MM.1S (cell line): ENCODE data around the gene LCE6A.
A peak's percentile ranks its signal among the peaks of the same experiment; 100 is the strongest.

Experiments
- DNase-seq: peaks from one replicate; pipeline ENCODE4 v3.0.0-alpha.2; 2015
- H2AFZ ChIP-seq: fragments of 300-600 bp; sonication (generic); 2 replicates; pipeline ENCODE4 v1.6.0; 2016; ENCODE audit warnings: antibody characterized with exemption, low read length
- H3F3A ChIP-seq: fragments of 300-600 bp; sonication (generic); 2 replicates; pipeline ENCODE4 v1.6.1; 2016; ENCODE audit warnings: mild to moderate bottlenecking, antibody characterized with exemption, low read length, moderate library complexity, mixed read lengths; ENCODE audit not compliant: insufficient read depth
- H3K27ac ChIP-seq: fragments of 300-600 bp; sonication (generic); 2 replicates; pipeline ENCODE4 v1.5.1; 2016; ENCODE audit warnings: mild to moderate bottlenecking, low read length
- H3K27me3 ChIP-seq: fragments of 300-600 bp; sonication (generic); replicated peaks from 2 replicates; pipeline ENCODE4 v1.6.0; 2016; ENCODE audit warnings: low read length; ENCODE audit not compliant: insufficient read depth
- H3K36me3 ChIP-seq: fragments of 300-600 bp; sonication (generic); replicated peaks from 2 replicates; pipeline ENCODE4 v1.6.1; 2016; ENCODE audit warnings: mild to moderate bottlenecking, low read length, mixed read lengths; ENCODE audit not compliant: insufficient read depth
- H3K4me1 ChIP-seq: fragments of 300-600 bp; sonication (generic); 2 replicates; pipeline ENCODE4 v1.6.1; 2016; ENCODE audit warnings: low read length, mixed read lengths
- H3K4me2 ChIP-seq: fragments of 300-600 bp; sonication (generic); 2 replicates; pipeline ENCODE4 v1.6.0; 2016; ENCODE audit warnings: low read depth, low read length
- H3K4me3 ChIP-seq: fragments of 300-600 bp; sonication (generic); 2 replicates; pipeline ENCODE4 v1.5.1; 2016; ENCODE audit warnings: low read length, mixed read lengths
- H3K79me2 ChIP-seq: fragments of 300-600 bp; sonication (generic); 2 replicates; pipeline ENCODE4 v1.6.1; 2016; ENCODE audit warnings: mixed run types, low read length, mixed read lengths
- H3K9ac ChIP-seq: fragments of 300-600 bp; sonication (generic); 2 replicates; pipeline ENCODE4 v1.6.1; 2016; ENCODE audit warnings: low read length, mixed read lengths
- H3K9me2 ChIP-seq: fragments of 300-600 bp; sonication (generic); replicated peaks from 2 replicates; pipeline ENCODE4 v1.6.1; 2016; ENCODE audit warnings: mild to moderate bottlenecking, low read length, mixed read lengths; ENCODE audit not compliant: insufficient read depth
- H3K9me3 ChIP-seq: fragments of 300-600 bp; sonication (generic); replicated peaks from 2 replicates; pipeline ENCODE4 v1.6.1; 2016; ENCODE audit warnings: mild to moderate bottlenecking, low read length, mixed read lengths; ENCODE audit not compliant: insufficient read depth
- H4K20me1 ChIP-seq: fragments of 300-600 bp; sonication (generic); 2 replicates; pipeline ENCODE4 v1.6.1; 2016; ENCODE audit warnings: mild to moderate bottlenecking, low read length, moderate library complexity, mixed read lengths; ENCODE audit not compliant: insufficient read depth
- CTCF ChIP-seq: fragments of 300-600 bp; sonication (generic); IDR thresholded peaks from 2 replicates; pipeline ENCODE4 v1.5.1; 2016; ENCODE audit warnings: antibody characterized with exemption, low read length, mixed read lengths
- EZH2 ChIP-seq: fragments of 300-600 bp; sonication (generic); optimal IDR thresholded peaks from 2 replicates; pipeline ENCODE3; 2017; ENCODE audit warnings: low read depth, mild to moderate bottlenecking, antibody characterized with exemption, low read length, mixed read lengths
- EZH2phosphoT487 ChIP-seq: fragments of 300-600 bp; sonication (generic); IDR thresholded peaks from 2 replicates; pipeline ENCODE4 v1.6.1; 2018; ENCODE audit warnings: antibody characterized with exemption, low read length

Gene LCE6A

GRCh38 chr1:152878042-152878441 is 35.4 kb downstream of the LCE6A start, which contains the start of gene SMCP:
SMCP (plus strand) TSS chr1:152878322; CDS start chr1:152884423, 6,101 bp downstream.
- DNase-seq: no peak
- TF ChIP-seq EZH2phosphoT487 (no peak), EZH2 (no peak), CTCF (peak; percentile 48)
- Histone ChIP-seq H3K4me1 (no peaks in the 10 kb centered on the region), H4K20me1 (no peaks in the 10 kb centered on the region), H3K79me2 (no peaks in the 10 kb centered on the region), H3K9ac (no peak within 1 kb of the TSS), H2AFZ (no peak within 1 kb of the TSS), H3K4me3 (no peak within 1 kb of the TSS), H3K9me3 (no peaks in the 10 kb centered on the region), H3K27me3 (no peaks in the 10 kb centered on the region), H3K4me2 (no peak within 1 kb of the TSS), H3F3A (no peaks in the 10 kb centered on the region), H3K9me2 (no peaks in the 10 kb centered on the region), H3K27ac (no peak within 1 kb of the TSS), H3K36me3 (no peaks in the 10 kb centered on the region)

GRCh38 chr1:152879559-152880198 is 37.0 kb downstream of the LCE6A start:
- no peaks in the 10 kb centered on the region for H3K4me1 ChIP-seq
- no peak overlapping the region for H3K4me3 ChIP-seq
- H2AFZ ChIP-seq: no peak overlapping the region
- no peaks in the 10 kb centered on the region for H4K20me1 ChIP-seq
- no peak for DNase-seq
- no peak overlapping the region for H3K4me2 ChIP-seq
- no peak overlapping the region for H3K27ac ChIP-seq
- no peaks in the 10 kb centered on the region for H3K79me2 ChIP-seq
- H3K9me3 ChIP-seq: no peaks in the 10 kb centered on the region
- no peaks in the 10 kb centered on the region for H3K36me3 ChIP-seq
- H3K27me3 ChIP-seq: no peaks in the 10 kb centered on the region
- no peaks in the 10 kb centered on the region for H3K9me2 ChIP-seq
- TF ChIP-seq EZH2: no peak
- no peaks in the 10 kb centered on the region for H3F3A ChIP-seq
- no peak overlapping the region for H3K9ac ChIP-seq

GRCh38 chr1:152880316-152880715 is 37.7 kb downstream of the LCE6A start:
- Histone ChIP-seq H3F3A (no peaks in the 10 kb centered on the region), H2AFZ (no peak overlapping the region), H3K4me1 (no peaks in the 10 kb centered on the region), H4K20me1 (no peaks in the 10 kb centered on the region), H3K9me3 (no peaks in the 10 kb centered on the region), H3K27ac (no peak overlapping the region), H3K36me3 (no peaks in the 10 kb centered on the region), H3K79me2 (no peaks in the 10 kb centered on the region), H3K27me3 (no peaks in the 10 kb centered on the region), H3K4me3 (no peak overlapping the region), H3K4me2 (no peak overlapping the region), H3K9me2 (no peaks in the 10 kb centered on the region), H3K9ac (no peak overlapping the region)
- no peak for DNase-seq
- TF ChIP-seq EZH2: no peak

- no peak for TF ChIP-seq EZH2
- no peak for TF ChIP-seq EZH2phosphoT487
- no peak for TF ChIP-seq CTCF
- H3K9ac ChIP-seq: no peak overlapping the region
- no peaks in the 10 kb centered on the region for H3K79me2 ChIP-seq
- no peaks in the 10 kb centered on the region for H3K27me3 ChIP-seq
- no peaks in the 10 kb centered on the region for H4K20me1 ChIP-seq
- H3K27ac ChIP-seq: no peak overlapping the region
- H3K36me3 ChIP-seq: no peaks in the 10 kb centered on the region
- H3K4me2 ChIP-seq: no peak overlapping the region
- H3F3A ChIP-seq: no peaks in the 10 kb centered on the region
- no peaks in the 10 kb centered on the region for H3K9me3 ChIP-seq
- H3K4me3 ChIP-seq: no peak overlapping the region
- peak; percentile 58 for DNase-seq
- H2AFZ ChIP-seq: no peak overlapping the region
- H3K4me1 ChIP-seq: no peaks in the 10 kb centered on the region
- no peaks in the 10 kb centered on the region for H3K9me2 ChIP-seq
These were observed 38.3 kb downstream of the LCE6A start for GRCh38 chr1:152880907-152881306.
